H1 (cell line): ENCODE results near the gene AFF2. TPM values are rescaled to one million over a fixed set of nuclear protein-coding genes. Genes with fewer than 3 reads are reported as not detected.

Experiments
- CTCF ChIA-PET: fragments of 300-600 bp; sonication (Branson Sonifier 250); formaldehyde crosslinking; loops from one replicate; lab custom pipeline; 2021; ENCODE audit not compliant: partially characterized antibody; lab: Charles Lee
- POLR2A ChIA-PET: fragments of 300-600 bp; sonication (Branson Sonifier 250); formaldehyde crosslinking; loops from one replicate; lab custom pipeline; 2021; ENCODE audit warnings: inconsistent platforms; ENCODE audit not compliant: partially characterized antibody; lab: Charles Lee
- DNase-seq, 2 experiments: peaks; one replicate each; pipeline versions ENCODE4 v3.0.0 to v3.0.0-alpha.2; 2010 to 2022; ENCODE audit warnings: low spot score in 2 of 2, low read depth in 1 of 2, mixed read lengths in 1 of 2
- FAIRE-seq: peaks from 2 replicates; lab custom pipeline; 2011; peaks lifted over from hg19 to GRCh38; lab: Jason Lieb, UNC
- H2AFZ ChIP-seq: 2 replicates; pipeline ENCODE4 v1.8.1; 2012; ENCODE audit warnings: low read length, inconsistent platforms
- H2AK5ac ChIP-seq: 2 replicates; pipeline ENCODE4 v1.6.1; 2013; ENCODE audit warnings: low read depth, low read length
- H2BK120ac ChIP-seq: replicated peaks from 2 replicates; pipeline ENCODE3; 2013; ENCODE audit warnings: low read depth, low read length, inconsistent platforms
- H2BK12ac ChIP-seq: 2 replicates; pipeline ENCODE4 v1.6.1; 2013; ENCODE audit warnings: low read depth, low read length
- H2BK15ac ChIP-seq: 2 replicates; pipeline ENCODE4 v1.6.1; 2013; ENCODE audit warnings: low read length
- H2BK20ac ChIP-seq: 2 replicates; pipeline ENCODE4 v1.6.1; 2013; ENCODE audit warnings: low read length
- H2BK5ac ChIP-seq: 2 replicates; pipeline ENCODE4 v1.6.1; 2013; ENCODE audit warnings: low read depth, low read length
- H3K14ac ChIP-seq: 2 replicates; pipeline ENCODE4 v1.6.1; 2013; ENCODE audit warnings: inconsistent platforms; ENCODE audit not compliant: insufficient read length
- H3K18ac ChIP-seq: 2 replicates; pipeline ENCODE4 v1.6.1; 2013; ENCODE audit warnings: low read length; ENCODE audit errors: extremely low read depth
- H3K23ac ChIP-seq: 2 replicates; pipeline ENCODE4 v1.6.1; 2013; ENCODE audit warnings: inconsistent platforms; ENCODE audit not compliant: insufficient read length
- H3K23me2 ChIP-seq: 2 replicates; pipeline ENCODE4 v1.6.1; 2013; ENCODE audit warnings: low read depth, low read length
- H3K27ac ChIP-seq: 2 replicates; pipeline ENCODE4 v1.6.1; 2011; ENCODE audit warnings: low read depth, low read length, inconsistent platforms
- H3K27me3 ChIP-seq, 4 experiments: replicated peaks in 1 of 4; 1 replicate in 1 of 4; 2 replicates in 3 of 4; pipeline versions ENCODE4 v1.6.1 to v1.8.1; 2011 to 2013; ENCODE audit warnings: low read length in 3 of 4, mild to moderate bottlenecking in 3 of 4, inconsistent platforms in 2 of 4, mixed read lengths in 2 of 4, moderate library complexity in 1 of 4; ENCODE audit not compliant: control insufficient read depth in 3 of 4, insufficient read depth in 3 of 4; ENCODE audit errors: extremely low read depth in 1 of 4
- H3K36me3 ChIP-seq, 4 experiments: 2 replicates each; pipeline versions ENCODE4 v1.6.1 to v1.8.1; 2011 to 2013; ENCODE audit warnings: mild to moderate bottlenecking in 4 of 4, low read length in 3 of 4, moderate library complexity in 2 of 4, control low read depth in 1 of 4, inconsistent platforms in 1 of 4; ENCODE audit not compliant: insufficient read depth in 4 of 4, control insufficient read depth in 2 of 4
- H3K4ac ChIP-seq: replicated peaks from 2 replicates; pipeline ENCODE3; 2013; ENCODE audit warnings: low read length, low read depth, mixed read lengths, inconsistent platforms; ENCODE audit not compliant: insufficient read length
- H3K4me1 ChIP-seq, 4 experiments: replicated peaks in 1 of 4; 1 replicate in 1 of 4; 2 replicates in 3 of 4; pipeline versions ENCODE4 v1.6.1 to v1.8.1; 2011 to 2013; ENCODE audit warnings: low read length in 3 of 4, inconsistent platforms in 2 of 4, mixed read lengths in 1 of 4; ENCODE audit not compliant: insufficient read depth in 4 of 4, control insufficient read depth in 3 of 4
- H3K4me2 ChIP-seq, 2 experiments: 2 replicates each; pipeline versions ENCODE4 v1.6.1 to v1.8.1; 2011 to 2013; ENCODE audit warnings: low read depth in 2 of 2, low read length in 2 of 2, control low read depth in 1 of 2, inconsistent platforms in 1 of 2, mild to moderate bottlenecking in 1 of 2; ENCODE audit not compliant: insufficient read depth in 1 of 2
- H3K4me3 ChIP-seq, 4 experiments: fragments of 200-600, 300-600 bp in 1 of 4; sonication (generic), shearing (Covaris generic), sonication (Bioruptor Twin) in 1 of 4; 2 replicates each; pipeline versions ENCODE4 v1.5.1 to v1.8.1; 2011 to 2016; ENCODE audit warnings: low read length in 4 of 4, low read depth in 3 of 4, control low read depth in 2 of 4, inconsistent platforms in 2 of 4, mild to moderate bottlenecking in 2 of 4, mixed read lengths in 1 of 4, moderate library complexity in 1 of 4; ENCODE audit not compliant: insufficient read depth in 2 of 4; ENCODE audit errors: extremely low read depth in 1 of 4
- H3K56ac ChIP-seq: replicated peaks from 2 replicates; pipeline ENCODE3; 2013; ENCODE audit warnings: low read depth, mild to moderate bottlenecking, mixed read lengths, low read length, inconsistent platforms; ENCODE audit not compliant: insufficient read length
- H3K79me1 ChIP-seq: 2 replicates; pipeline ENCODE4 v1.6.1; 2013; ENCODE audit warnings: low read depth, low read length, control low read depth
- H3K79me2 ChIP-seq, 2 experiments: 2 replicates each; pipeline versions ENCODE4 v1.6.1 to v1.8.1; 2012 to 2013; ENCODE audit warnings: low read length in 2 of 2, mild to moderate bottlenecking in 2 of 2, inconsistent platforms in 1 of 2; ENCODE audit not compliant: insufficient read depth in 2 of 2, control insufficient read depth in 1 of 2
- H3K9ac ChIP-seq, 4 experiments: replicated peaks in 1 of 4; 1 replicate in 1 of 4; 2 replicates in 3 of 4; pipeline versions ENCODE4 v1.6.1 to v1.8.1; 2011 to 2013; ENCODE audit warnings: low read depth in 3 of 4, low read length in 3 of 4, control low read depth in 2 of 4, mild to moderate bottlenecking in 2 of 4, moderate library complexity in 2 of 4, inconsistent platforms in 1 of 4; ENCODE audit errors: extremely low read depth in 1 of 4
- H3K9me3 ChIP-seq, 2 experiments: 2 replicates each; pipeline versions ENCODE4 v1.6.1 to v1.8.1; 2012 to 2013; ENCODE audit warnings: mild to moderate bottlenecking in 2 of 2, moderate library complexity in 2 of 2, control low read depth in 1 of 2, inconsistent platforms in 1 of 2, low read depth in 1 of 2, low read length in 1 of 2, mixed read lengths in 1 of 2; ENCODE audit not compliant: insufficient read depth in 2 of 2
- H4K20me1 ChIP-seq, 2 experiments: replicated peaks in 1 of 2; 2 replicates each; pipeline versions ENCODE3 to v1.8.1; 2011 to 2013; ENCODE audit warnings: inconsistent platforms in 2 of 2, low read length in 2 of 2, mild to moderate bottlenecking in 1 of 2; ENCODE audit not compliant: insufficient read depth in 2 of 2, control insufficient read depth in 1 of 2
- H4K5ac ChIP-seq: 2 replicates; pipeline ENCODE4 v1.6.1; 2013; ENCODE audit warnings: low read length, low read depth, mixed read lengths, inconsistent platforms; ENCODE audit not compliant: insufficient read length
- H4K8ac ChIP-seq: 2 replicates; pipeline ENCODE4 v1.8.0; 2013; ENCODE audit warnings: mild to moderate bottlenecking, moderate library complexity, low read length, inconsistent platforms; ENCODE audit not compliant: insufficient read depth; ENCODE audit errors: extremely low read depth
- H4K91ac ChIP-seq: replicated peaks from 2 replicates; pipeline ENCODE3; 2013; ENCODE audit warnings: low read length, mixed read lengths, inconsistent platforms; ENCODE audit not compliant: insufficient read length
- SIX5 ChIP-seq: IDR thresholded peaks from 2 replicates; pipeline ENCODE4 v1.6.1; 2011; ENCODE audit warnings: mild to moderate bottlenecking, low read depth, low read length
- WGBS, 2 experiments: shearing (Covaris generic) in 1 of 2; methylation state at CpG; one replicate each; pipeline versions ENCODE4 v1.1.6 to v1.1.7; 2013 to 2015; ENCODE audit warnings: low lambda C conversion rate in 2 of 2, mixed read lengths in 2 of 2, inconsistent platforms in 1 of 2, low coverage in 1 of 2, missing lambda C conversion rate in 1 of 2; ENCODE audit not compliant: insufficient replicate concordance in 2 of 2, insufficient coverage in 1 of 2, insufficient read length in 1 of 2; ENCODE audit errors: extremely low coverage in 1 of 2, missing lambda C conversion rate in 1 of 2; 5-methylcytosine and 5-hydroxymethylcytosine counted together
- polyA plus RNA-seq, 7 experiments: library from polyadenylated mRNA; depleted of rRNA in 3 of 7; stranded (reverse) in 5 of 7; unstranded in 2 of 7; fragments of >200 nt in 5 of 7; fragments of 200-250 nt in 2 of 7; gene quantifications; 1 replicate in 5 of 7; 2 replicates in 1 of 7; 4 replicates in 1 of 7; pipeline versions ENCODE4 v1.2.1 to v1.2.3, GENCODE V29; 2011 to 2013; ENCODE audit warnings: missing spikeins in 2 of 7, mixed read lengths in 2 of 7
- total RNA-seq: library from RNA; stranded (reverse); fragmentation: NEBNext Ultra II Directional; extraction: Animal tissue kit (Norgen Biotek cat#: 25700); gene quantifications from 2 replicates; pipeline ENCODE4 v1.2.1, GENCODE V29; 2021

Gene AFF2
- total and polyA plus RNA-seq, 2 of the 8 experiments (the other 6 are each of a cell fraction or from before 2014, with no cell fraction given): 2.0 to 7.3 TPM

DNA sequence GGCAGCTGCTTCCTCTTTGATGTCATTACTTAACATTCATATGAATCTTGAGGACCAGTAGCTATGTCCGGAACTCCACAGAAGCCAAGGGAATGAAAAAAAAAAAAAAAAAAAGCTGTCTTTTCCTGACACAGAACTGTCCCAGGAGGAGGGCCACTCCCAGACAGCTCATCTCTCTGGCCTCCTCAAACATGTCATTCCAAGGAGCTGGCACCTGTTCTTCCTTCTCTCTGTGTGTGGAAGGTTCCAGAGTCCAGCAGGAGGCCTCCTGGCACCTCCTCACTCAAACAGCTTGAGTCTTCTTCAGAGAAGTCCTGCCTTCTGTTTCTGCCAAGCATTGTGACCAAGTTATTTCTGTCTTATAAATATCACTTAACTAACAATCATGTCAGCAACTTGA is 458.5 kb downstream of the AFF2 start:
- DNase-seq (no peak), FAIRE-seq (no peak)
- 100% methylated on average over 1 of the region's 1 CpG; no CpG with 5 or more reads in 1 of the 2 experiments for WGBS, 2 experiments
- H3K18ac ChIP-seq: no peak overlapping the region
- no peaks in the 10 kb centered on the region for H4K20me1 ChIP-seq
- H3K23me2 ChIP-seq: no peaks in the 10 kb centered on the region
- H3K4ac ChIP-seq: no peak overlapping the region
- no peak overlapping the region for H3K14ac ChIP-seq
- H2BK20ac ChIP-seq: no peak overlapping the region
- H3K27ac ChIP-seq: no peak overlapping the region
- no peaks in the 10 kb centered on the region for H3K27me3 ChIP-seq
- TF ChIP-seq SIX5: no peak
- no peak overlapping the region for H3K23ac ChIP-seq
- no peaks in the 10 kb centered on the region for H3K79me2 ChIP-seq
- H2AFZ ChIP-seq: no peak overlapping the region
- POLR2A ChIA-PET: no interaction called here
- H3K79me1 ChIP-seq: no peaks in the 10 kb centered on the region
- H3K56ac ChIP-seq: no peak overlapping the region
- H2BK15ac ChIP-seq: no peak overlapping the region
- no peaks in the 10 kb centered on the region for H3K36me3 ChIP-seq
- no peak overlapping the region for H2BK5ac ChIP-seq
- no peak overlapping the region for H2BK120ac ChIP-seq
- no peak overlapping the region for H2BK12ac ChIP-seq
- H4K91ac ChIP-seq: no peak overlapping the region
- no peak overlapping the region for H3K4me3 ChIP-seq
- no peak overlapping the region for H3K4me2 ChIP-seq
- H4K5ac ChIP-seq: no peak overlapping the region
- no peak overlapping the region for H4K8ac ChIP-seq
- no peak overlapping the region for H2AK5ac ChIP-seq
- CTCF ChIA-PET: no interaction called here
- H3K9ac ChIP-seq: no peak overlapping the region
- H3K9me3 ChIP-seq: no peaks in the 10 kb centered on the region
- no peaks in the 10 kb centered on the region for H3K4me1 ChIP-seq
